HEK293T (cell line): ENCODE measurements around the gene MYL7.

ENCODE experiments used
- CTCF ChIA-PET: fragments of 350-600 bp; formaldehyde crosslinking; extraction: SDS; loops from one replicate; lab custom pipeline; 2021; ENCODE audit warnings: antibody characterized with exemption, inconsistent platforms; lab: Yijun Ruan, JAX
- POLR2A ChIA-PET: fragments of 350-600 bp; formaldehyde crosslinking; extraction: SDS; loops from one replicate; lab custom pipeline; 2020; ENCODE audit warnings: antibody characterized with exemption, inconsistent platforms; lab: Yijun Ruan, JAX
- DNase-seq: peaks from one replicate; pipeline ENCODE4 v3.0.0; 2012; ENCODE audit warnings: mixed read lengths; ENCODE audit errors: extremely low spot score
- ARNT ChIP-seq: fragments of 450-650 bp; IDR thresholded peaks from 2 replicates; pipeline ENCODE4 v1.6.1; 2017; ENCODE audit warnings: mild to moderate bottlenecking
- BHLHE40 ChIP-seq: fragments of 450-650 bp; IDR thresholded peaks from 2 replicates; pipeline ENCODE4 v1.6.1; 2016; ENCODE audit warnings: mild to moderate bottlenecking, moderate library complexity, borderline replicate concordance
- CTBP1 ChIP-seq: fragments of 450-650 bp; IDR thresholded peaks from 2 replicates; pipeline ENCODE4 v1.6.1; 2016; ENCODE audit warnings: borderline replicate concordance
- ELF4 ChIP-seq: fragments of 450-650 bp; IDR thresholded peaks from 2 replicates; pipeline ENCODE4 v1.6.1; 2017; ENCODE audit warnings: antibody characterized with exemption
- FOXA1 ChIP-seq: fragments of 450-650 bp; IDR thresholded peaks from 2 replicates; pipeline ENCODE4 v1.6.1; 2016; ENCODE audit warnings: mild to moderate bottlenecking
- FOXK2 ChIP-seq: fragments of 450-650 bp; IDR thresholded peaks from 2 replicates; pipeline ENCODE4 v1.6.1; 2016; ENCODE audit warnings: mild to moderate bottlenecking
- FOXM1 ChIP-seq: fragments of 450-650 bp; IDR thresholded peaks from 2 replicates; pipeline ENCODE4 v1.6.1; 2017; ENCODE audit warnings: mild to moderate bottlenecking, borderline replicate concordance
- HDGF ChIP-seq: fragments of 450-650 bp; IDR thresholded peaks from 2 replicates; pipeline ENCODE4 v1.6.1; 2017; ENCODE audit warnings: antibody characterized with exemption, borderline replicate concordance
- L3MBTL2 ChIP-seq: fragments of 450-650 bp; conservative IDR thresholded peaks from 2 replicates; pipeline ENCODE4 v1.6.1; 2016; ENCODE audit warnings: mild to moderate bottlenecking
- LEF1 ChIP-seq: fragments of 450-650 bp; IDR thresholded peaks from 2 replicates; pipeline ENCODE4 v1.6.1; 2017; ENCODE audit warnings: mild to moderate bottlenecking, borderline replicate concordance
- NFRKB ChIP-seq: fragments of 450-650 bp; IDR thresholded peaks from 2 replicates; pipeline ENCODE4 v1.6.1; 2016; ENCODE audit warnings: mild to moderate bottlenecking, moderate library complexity
- PKNOX1 ChIP-seq: fragments of 450-650 bp; IDR thresholded peaks from 2 replicates; pipeline ENCODE4 v1.6.1; 2016
- SP1 ChIP-seq: fragments of 450-650 bp; IDR thresholded peaks from 2 replicates; pipeline ENCODE4 v1.6.1; 2017
- SUZ12 ChIP-seq: fragments of 450-650 bp; IDR thresholded peaks from 2 replicates; pipeline ENCODE4 v1.6.1; 2016; ENCODE audit warnings: mild to moderate bottlenecking
- TARDBP ChIP-seq: fragments of 450-650 bp; IDR thresholded peaks from 2 replicates; pipeline ENCODE4 v1.6.1; 2016
- ZNF384 ChIP-seq: fragments of 450-650 bp; IDR thresholded peaks from 2 replicates; pipeline ENCODE4 v1.6.1; 2016

MYL7 gene

DNA sequence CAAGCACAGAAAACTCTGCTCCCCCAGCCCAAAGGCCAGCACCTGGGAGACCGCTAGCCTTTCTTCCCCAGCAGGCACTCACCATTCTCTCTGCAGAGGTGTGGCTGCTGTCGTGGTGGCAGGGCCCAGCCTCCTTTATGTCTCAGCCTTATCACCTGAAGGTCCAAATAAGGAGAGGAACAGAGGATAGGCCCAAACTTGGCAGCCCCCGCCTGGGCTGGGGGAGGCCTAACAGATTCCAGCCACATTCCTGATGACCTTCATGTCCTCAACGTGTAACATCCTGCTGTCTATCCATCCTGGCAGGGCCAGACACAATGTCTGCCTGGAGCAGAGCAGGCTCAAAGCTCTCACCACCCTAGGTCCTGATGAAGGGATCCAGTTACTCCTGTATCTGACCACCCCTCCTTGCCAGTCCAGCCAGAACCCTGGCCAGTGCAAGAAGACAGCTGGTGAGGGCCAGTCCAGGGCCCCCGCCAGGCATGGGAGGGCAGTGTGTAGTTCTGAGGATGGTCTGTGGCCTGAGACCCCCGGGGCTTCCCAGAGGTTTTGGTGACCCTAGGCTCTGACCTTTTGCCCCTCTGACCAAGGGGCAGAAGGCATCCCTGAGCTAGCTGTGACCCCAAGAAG, at the start of gene MYL7:
Gene MYL7, minus strand, starts transcription at position 112 of the 630 bp plus-strand sequence. Its CDS starts 27 bp downstream, at position 85.
- TF ChIP-seq ARNT (no peak), ZNF384 (no peak), SP1 (no peak), PKNOX1 (no peak), ELF4 (no peak), SUZ12 (no peak), CTBP1 (no peak), FOXK2 (no peak), TARDBP (no peak)
- ChIA-PET POLR2A (interaction anchor here (1.3 kb wide), 1 partner anchor 18 kb away, joined by 5 read pairs; the partner anchor contains the start of gene POLD2), CTCF (no interaction called here)
- DNase-seq: no peak

GRCh38 chr7:44189993-44190872, 49.1 kb upstream of the MYL7 start:
- TF ChIP-seq SP1: no peak
- no peak for DNase-seq
- ChIA-PET CTCF (no interaction called here), POLR2A (interaction anchor here (1.5 kb wide), 1 partner anchor 67 kb away, joined by 3 read pairs; the partner anchor contains the start of gene POLD2)

GRCh38 chr7:44189286-44189992, 48.3 kb upstream of the MYL7 start, which contains the start of gene GCK:
GCK (minus strand) TSS chr7:44189439; CDS start chr7:44188953, 486 bp downstream.
- ChIA-PET POLR2A (interaction anchor here (1.5 kb wide), 1 partner anchor 66 kb away, joined by 3 read pairs; the partner anchor contains the start of gene POLD2), CTCF (no interaction called here)
- no peak for DNase-seq
- no peak for TF ChIP-seq ELF4
- TF ChIP-seq HDGF: no peak
- TF ChIP-seq LEF1: no peak
- TF ChIP-seq FOXK2: no peak
- no peak for TF ChIP-seq FOXM1

DNA sequence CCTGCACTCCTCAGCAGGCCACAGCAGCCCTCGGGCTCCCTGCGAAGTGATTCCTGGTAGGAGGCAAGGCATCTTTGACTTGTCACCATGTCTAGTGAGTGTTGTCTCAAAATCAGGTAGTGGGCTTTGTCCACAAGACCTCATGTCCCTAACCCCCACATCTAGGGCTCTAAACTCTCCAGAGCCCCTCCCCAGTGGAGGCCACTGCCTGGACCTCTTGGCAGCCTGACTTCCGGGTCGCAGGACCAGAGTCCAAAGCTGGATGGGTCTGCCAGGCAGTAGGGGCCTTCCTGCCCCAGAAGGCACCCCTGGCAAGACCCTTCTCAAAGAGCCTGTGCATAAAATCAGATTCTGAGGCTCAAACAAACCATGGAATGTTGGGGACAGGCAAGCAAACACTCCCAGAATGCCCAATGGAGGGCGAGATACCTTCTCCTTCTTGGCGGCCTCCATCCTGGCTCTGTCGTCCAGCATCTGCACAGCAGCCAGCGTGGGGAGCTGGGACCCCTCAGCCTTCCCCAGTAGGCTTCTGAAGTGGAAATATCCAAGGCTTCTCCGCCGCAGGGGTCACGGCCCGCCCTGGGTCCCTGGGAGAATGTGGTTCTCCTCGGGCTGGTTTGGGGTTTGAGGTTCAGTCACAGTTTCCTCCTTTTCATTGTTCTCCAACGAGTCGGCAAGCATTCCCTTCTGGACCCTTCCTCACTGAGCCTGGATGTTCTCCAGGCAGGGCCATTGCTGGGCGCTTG, 47.5 kb upstream of the MYL7 start:
- POLR2A ChIA-PET: interaction anchor here (1.5 kb wide), 1 partner anchor 65 kb away, joined by 3 read pairs; the partner anchor contains the start of gene POLD2
- DNase-seq: no peak
- CTCF ChIA-PET: interaction anchor here (1.4 kb wide), 1 partner anchor 8 kb away, joined by 4 read pairs; no protein-coding TSS in a partner anchor
- TF ChIP-seq HDGF: no peak
- TF ChIP-seq SUZ12: no peak
- no peak for TF ChIP-seq ELF4
- no peak for TF ChIP-seq ARNT
- TF ChIP-seq TARDBP: no peak
- no peak for TF ChIP-seq FOXA1
- TF ChIP-seq PKNOX1: no peak
- no peak for TF ChIP-seq FOXK2
- TF ChIP-seq LEF1: no peak
- no peak for TF ChIP-seq CTBP1
- no peak for TF ChIP-seq SP1
- TF ChIP-seq ZNF384: no peak
- TF ChIP-seq BHLHE40: no peak
- TF ChIP-seq L3MBTL2: no peak
- no peak for TF ChIP-seq FOXM1

DNA sequence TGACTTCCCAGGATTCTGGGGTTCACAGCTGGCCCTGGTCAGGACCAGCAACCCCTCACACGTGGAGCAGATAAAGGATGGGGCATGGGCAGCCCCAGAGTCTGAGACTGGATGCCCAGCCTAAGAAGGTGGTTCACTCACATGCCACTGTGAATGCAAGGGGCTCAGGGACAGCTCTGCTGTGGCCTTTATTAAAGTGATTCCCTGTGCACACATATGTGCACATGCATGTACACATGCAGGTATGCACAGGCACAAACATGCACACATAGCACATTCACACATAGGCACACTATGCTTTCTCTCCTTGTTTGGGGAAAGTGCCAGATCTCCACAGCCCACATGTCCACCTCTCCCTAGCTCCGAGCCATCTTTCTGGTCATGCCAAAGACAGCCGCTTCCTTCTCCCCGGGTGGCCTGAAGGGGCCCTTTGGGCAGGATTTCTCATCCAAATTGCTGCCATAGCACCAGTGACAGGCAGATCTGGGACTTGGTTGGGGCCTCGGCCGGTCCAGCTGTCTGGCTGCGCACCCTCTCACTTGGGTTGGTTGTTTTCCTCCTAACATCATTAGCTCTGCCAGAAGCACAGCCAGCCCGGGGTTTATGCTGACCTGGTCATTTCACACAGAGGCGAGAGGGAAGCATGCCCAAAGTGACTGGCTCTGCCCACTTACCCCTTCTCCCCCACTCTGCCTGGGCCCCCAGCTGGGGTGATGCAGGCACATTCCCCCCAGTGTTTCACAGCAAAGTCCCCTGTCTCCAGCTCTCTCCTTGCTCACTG, 46.7 kb upstream of the MYL7 start:
- CTCF ChIA-PET: interaction anchor here (0.7 to 1.4 kb wide), 2 partner anchors 9 to 115 kb away, joined by 3 to 4 read pairs; no protein-coding TSS in a partner anchor
- no peak for DNase-seq
- no peak for TF ChIP-seq CTBP1
- no peak for TF ChIP-seq NFRKB
- TF ChIP-seq PKNOX1: no peak
- no peak for TF ChIP-seq ZNF384
- TF ChIP-seq FOXM1: no peak
- no peak for TF ChIP-seq HDGF
- TF ChIP-seq LEF1: no peak
- POLR2A ChIA-PET: no interaction called here
